Transverse colon (tissue), 4 donors: Measurements from ENCODE around the gene TAC4.

ENCODE experiments used
- CTCF ChIP-seq, 5 experiments: fragments of 200-600 bp in 3 of 5; fragments of 450-650 bp in 2 of 5; sonication (generic) in 3 of 5; IDR thresholded peaks; 1 replicate in 2 of 5; 2 replicates in 3 of 5; pipeline ENCODE4 v1.5.1; 2016 to 2017; ENCODE audit warnings: antibody characterized with exemption in 5 of 5, inconsistent platforms in 3 of 5, mild to moderate bottlenecking in 2 of 5, moderate library complexity in 1 of 5
- EP300 ChIP-seq: sonication (generic); formaldehyde crosslinking; IDR thresholded peaks from one replicate; pipeline ENCODE4 v1.6.1; 2017; ENCODE audit warnings: antibody characterized with exemption, low read depth
- POLR2A ChIP-seq: fragments of 450-650 bp; IDR thresholded peaks from one replicate; pipeline ENCODE4 v1.6.1; 2016; ENCODE audit warnings: antibody characterized with exemption, mild to moderate bottlenecking, moderate library complexity
- POLR2AphosphoS5 ChIP-seq, 3 donors: sonication (generic); formaldehyde crosslinking; IDR thresholded peaks; one replicate each; pipeline ENCODE4 v1.6.1; 2016; ENCODE audit warnings: antibody characterized with exemption in 3 of 3

DNA sequence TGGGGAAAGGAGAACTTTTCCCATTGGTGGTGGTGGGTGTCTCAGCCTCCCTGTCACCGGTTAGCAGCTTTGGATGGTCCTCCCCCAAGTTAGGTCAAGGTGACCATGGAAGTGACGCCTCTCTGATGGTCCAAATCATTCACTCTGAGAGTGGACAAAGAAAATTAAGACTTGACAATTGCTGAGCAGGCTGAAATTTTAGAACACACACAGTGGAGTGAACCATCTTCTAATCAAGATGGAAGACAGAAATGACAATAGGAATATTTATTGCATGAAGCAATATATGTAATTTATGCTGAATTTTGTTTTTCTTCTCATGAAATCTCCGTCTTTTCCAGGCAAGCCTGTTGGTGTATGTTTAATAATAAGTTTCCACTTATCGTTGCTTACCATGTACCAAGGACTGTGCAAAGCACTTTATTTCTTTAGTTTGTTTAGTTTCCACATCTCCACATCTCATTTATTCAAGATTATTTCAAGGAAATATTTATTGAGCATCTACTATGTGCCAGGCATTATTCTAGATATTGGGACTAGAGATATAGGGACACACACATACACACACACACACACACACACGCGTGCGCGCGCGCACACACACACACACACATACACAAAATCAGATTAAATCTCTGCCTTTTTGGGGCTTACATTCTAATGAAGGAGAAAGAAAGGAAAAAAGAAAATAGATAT, 44.0 kb upstream of the TAC4 start:
- TF ChIP-seq CTCF (IDR thresholded peaks at IDR 0.05): no peak
- TF ChIP-seq POLR2A: no peak
- no peak for TF ChIP-seq EP300
- TF ChIP-seq POLR2AphosphoS5 (IDR thresholded peaks at IDR 0.05): no peak
